ENCODE results near the gene MYO10. TPM values are rescaled to one million over a fixed set of nuclear protein-coding genes. Genes with fewer than 3 reads are reported as not detected.

The MYO10 gene
- polyA plus RNA-seq, 3 donors from 2014 or later, result not detected

DNA sequence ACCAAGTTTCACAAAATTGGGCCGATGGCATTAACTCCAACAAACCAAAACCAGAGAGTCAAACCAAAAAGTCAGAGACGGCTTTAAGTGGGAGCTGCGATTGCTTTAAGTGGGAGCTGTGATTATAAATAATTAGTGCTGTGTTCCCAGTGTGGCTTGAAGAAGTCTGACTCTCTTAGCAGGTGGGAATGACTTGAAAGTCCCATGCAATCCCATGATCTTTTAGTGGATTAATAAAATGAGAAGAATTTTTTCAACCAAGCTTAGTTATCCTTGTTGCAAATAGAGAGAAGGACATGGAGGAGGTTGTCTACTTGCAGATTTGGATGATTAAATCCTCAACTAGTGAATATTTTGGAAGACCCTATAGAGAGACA, 68.5 kb downstream of the MYO10 start:
- H3K4me3 Mint-ChIP-seq, result no peak overlapping the region
- no peaks in the 10 kb centered on the region for H3K36me3 Mint-ChIP-seq
- H3K4me1 Mint-ChIP-seq, result no peaks in the 10 kb centered on the region
- peaks cover 0 to 5% (median 0%) of the 10 kb centered on the region in 3 donors for H3K27me3 Mint-ChIP-seq (ENCODE audit: low read depth in 3 of 3)
- H3K9me3 Mint-ChIP-seq, result peaks cover 0 to 14% (median 6%) of the 10 kb centered on the region in 6 donors
- no peak overlapping the region for H3K27ac Mint-ChIP-seq
- no peak for DNase-seq

DNA sequence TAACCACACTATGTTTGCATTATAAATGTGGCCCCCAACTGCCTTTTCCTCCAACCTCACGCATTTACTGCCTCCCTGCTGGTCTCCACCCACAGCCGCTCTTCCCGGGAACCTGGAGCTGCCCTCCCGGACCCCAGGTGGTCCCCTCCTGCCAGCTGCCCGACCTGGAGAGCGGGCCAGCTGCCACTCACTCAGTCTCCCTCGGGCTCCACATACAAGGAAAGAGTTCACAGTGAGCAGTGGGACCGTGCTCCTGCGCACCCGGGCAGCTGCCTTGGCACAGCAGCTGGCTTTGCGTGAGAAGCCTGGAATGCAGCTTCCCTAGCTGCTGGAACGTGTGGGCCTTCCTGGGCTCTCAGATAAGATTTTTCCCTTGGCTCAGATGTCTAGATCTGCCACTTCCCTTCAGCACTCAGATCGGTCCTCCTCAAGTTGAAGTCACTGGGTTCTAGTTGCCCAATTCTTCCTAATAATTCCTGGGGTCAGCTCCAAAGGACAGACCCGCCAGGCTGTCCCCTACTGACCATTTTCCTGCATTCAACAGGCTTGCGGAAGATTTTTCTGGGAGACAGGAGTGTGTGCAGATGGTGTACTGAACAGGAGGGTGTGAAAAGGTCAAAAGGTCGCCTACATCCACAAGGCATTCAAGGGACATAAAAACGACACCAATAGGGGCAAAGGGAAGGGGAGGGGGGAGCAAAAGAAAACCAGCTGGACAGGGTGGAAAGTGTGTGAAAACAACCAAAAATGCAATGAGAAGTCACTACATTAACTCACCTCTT, 69.1 kb downstream of the MYO10 start:
- Mint-ChIP-seq H3K27me3 (ENCODE audit: low read depth in 3 of 3) (peaks cover 0 to 5% (median 0%) of the 10 kb centered on the region in 3 donors), H3K4me3 (no peak overlapping the region), H3K36me3 (no peaks in the 10 kb centered on the region), H3K9me3 (peaks cover 0 to 10% (median 5%) of the 10 kb centered on the region in 6 donors), H3K4me1 (no peaks in the 10 kb centered on the region), H3K27ac (no peak overlapping the region)
- DNase-seq, result no peak

DNA sequence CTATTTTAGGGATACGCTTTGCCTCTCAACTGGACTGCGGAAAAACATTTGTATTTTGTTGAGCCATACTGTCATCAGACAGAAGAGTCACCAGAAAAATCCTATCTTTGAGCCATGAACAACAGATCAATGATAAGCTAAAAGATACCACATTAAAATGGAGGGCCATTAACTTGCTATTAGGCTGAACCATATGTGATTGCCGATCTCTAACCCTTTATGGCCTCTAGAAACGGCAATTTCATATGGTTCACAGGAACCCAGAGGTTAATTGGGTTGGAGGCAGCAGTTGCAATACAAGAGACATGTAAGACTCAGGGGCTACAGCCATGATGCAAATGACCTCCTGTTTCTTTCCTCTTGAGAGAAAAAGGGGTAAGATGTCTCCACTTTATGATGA, 69.8 kb downstream of the MYO10 start:
- H3K4me3 Mint-ChIP-seq, result no peak overlapping the region
- no peak overlapping the region for H3K27ac Mint-ChIP-seq
- no peaks in the 10 kb centered on the region for H3K36me3 Mint-ChIP-seq
- peaks cover 0 to 5% (median 0%) of the 10 kb centered on the region in 3 donors for H3K27me3 Mint-ChIP-seq (ENCODE audit: low read depth in 3 of 3)
- no peaks in the 10 kb centered on the region for H3K4me1 Mint-ChIP-seq
- no peak for DNase-seq
- H3K9me3 Mint-ChIP-seq, result peaks cover 0 to 5% (median 1%) of the 10 kb centered on the region in 6 donors

DNA sequence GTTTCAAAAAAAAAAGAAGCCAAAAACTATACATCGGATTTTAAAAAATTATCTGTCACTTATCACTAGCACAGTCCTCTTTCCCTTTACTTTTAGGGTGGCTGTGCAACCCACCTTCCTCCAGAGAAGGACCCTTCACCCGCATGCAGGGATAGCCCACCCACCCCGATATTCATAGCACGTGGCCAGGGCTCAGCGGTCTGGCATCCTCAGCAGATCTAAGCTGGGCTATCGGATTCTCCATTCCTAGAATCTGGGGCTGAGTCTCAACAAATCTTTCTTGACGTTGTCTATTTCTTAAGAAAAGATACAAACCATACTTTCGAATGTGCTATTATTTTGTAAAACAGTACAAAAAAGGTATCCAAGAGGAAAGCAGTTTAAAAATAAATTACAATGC, 70.9 kb downstream of the MYO10 start:
- Mint-ChIP-seq H3K27ac (no peak overlapping the region), H3K36me3 (no peaks in the 10 kb centered on the region), H3K4me3 (no peak overlapping the region), H3K9me3 (peaks cover 2 to 5% (median 4%) of the 10 kb centered on the region in 6 donors), H3K4me1 (no peaks in the 10 kb centered on the region), H3K27me3 (ENCODE audit: low read depth in 3 of 3) (peaks cover 0 to 5% (median 0%) of the 10 kb centered on the region in 3 donors)
- DNase-seq, result no peak

DNA sequence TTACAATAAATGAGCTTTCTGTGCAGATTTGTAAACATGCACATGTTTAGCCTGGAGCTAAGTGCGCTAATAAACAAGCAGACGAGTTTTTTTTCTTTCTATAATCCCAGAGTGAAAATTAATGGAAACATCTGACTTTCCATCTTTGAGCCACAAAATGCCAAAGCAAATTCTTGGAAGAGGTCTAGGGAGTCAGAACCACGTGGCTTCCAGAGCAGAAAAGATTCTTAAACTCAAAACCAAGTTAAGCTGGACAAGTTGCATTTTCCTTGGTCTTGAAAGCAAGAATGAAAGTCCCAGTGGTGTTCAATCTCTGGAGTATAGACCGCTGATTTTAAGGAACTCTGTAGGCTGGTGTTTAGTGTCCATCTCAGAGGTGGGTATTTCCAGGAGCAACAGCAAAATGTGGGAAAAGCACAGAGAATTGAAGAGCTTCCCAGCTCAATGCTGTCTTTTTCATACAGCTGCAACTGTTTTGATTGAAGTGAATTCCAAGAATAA, 71.4 kb downstream of the MYO10 start:
- Mint-ChIP-seq H3K4me3 (no peak overlapping the region), H3K4me1 (no peaks in the 10 kb centered on the region), H3K27ac (no peak overlapping the region), H3K9me3 (peaks cover 2 to 8% (median 4%) of the 10 kb centered on the region in 6 donors), H3K36me3 (no peaks in the 10 kb centered on the region), H3K27me3 (ENCODE audit: low read depth in 3 of 3) (peaks cover 0 to 6% (median 2%) of the 10 kb centered on the region in 3 donors)
- no peak for DNase-seq

DNA sequence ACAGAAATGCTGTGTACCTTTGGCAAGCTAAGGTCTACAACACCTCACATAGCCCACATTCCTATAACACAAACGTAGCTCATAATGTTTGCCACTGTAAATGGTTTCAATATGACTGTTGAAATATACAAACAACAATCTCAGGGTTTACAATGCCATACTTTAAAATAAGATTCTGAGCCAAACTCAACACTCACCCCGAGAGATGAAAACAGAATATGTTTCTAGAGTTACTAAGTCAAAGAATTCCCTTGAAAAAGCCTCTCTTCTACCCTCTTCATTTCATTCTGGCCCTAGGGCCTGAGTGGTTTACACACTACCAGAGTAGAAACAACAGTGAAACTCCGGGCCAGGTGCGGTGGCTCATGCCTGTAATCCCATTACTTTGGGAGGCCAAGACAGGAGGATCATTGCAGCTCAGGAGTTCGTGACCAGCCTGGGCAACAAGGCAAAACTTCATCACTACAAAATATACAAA, 72.6 kb downstream of the MYO10 start:
- Mint-ChIP-seq H3K4me1 (no peaks in the 10 kb centered on the region), H3K9me3 (peaks cover 0 to 8% (median 5%) of the 10 kb centered on the region in 6 donors), H3K36me3 (no peaks in the 10 kb centered on the region), H3K4me3 (no peak overlapping the region), H3K27ac (no peak overlapping the region), H3K27me3 (ENCODE audit: low read depth in 3 of 3) (peaks cover 0 to 8% (median 2%) of the 10 kb centered on the region in 3 donors)
- no peak for DNase-seq

DNA sequence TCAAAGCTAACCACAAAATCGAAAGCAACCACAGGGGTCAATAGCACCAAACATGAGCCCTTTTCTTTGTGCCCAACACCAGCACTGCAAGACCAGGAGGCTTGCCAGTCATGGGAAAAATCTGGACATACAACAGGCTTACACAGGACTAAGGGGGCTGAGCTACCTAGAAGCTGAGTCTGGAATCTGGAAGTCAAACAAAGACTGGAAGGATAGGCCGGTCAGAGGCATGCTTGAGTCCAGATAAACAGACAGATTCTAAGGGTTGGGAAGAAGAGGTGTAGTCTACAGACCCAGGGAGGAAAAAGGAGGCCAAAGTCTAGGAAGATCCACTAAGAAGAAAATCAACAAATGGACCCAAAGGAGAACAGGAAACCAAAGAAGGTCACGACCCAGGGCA, 73.3 kb downstream of the MYO10 start:
- H3K27me3 Mint-ChIP-seq (ENCODE audit: low read depth in 3 of 3), result peaks cover 0 to 8% (median 2%) of the 10 kb centered on the region in 3 donors
- H3K4me3 Mint-ChIP-seq, result no peak overlapping the region
- no peak overlapping the region for H3K27ac Mint-ChIP-seq
- peaks cover 0 to 8% (median 5%) of the 10 kb centered on the region in 6 donors for H3K9me3 Mint-ChIP-seq
- no peaks in the 10 kb centered on the region for H3K4me1 Mint-ChIP-seq
- H3K36me3 Mint-ChIP-seq, result no peaks in the 10 kb centered on the region
- no peak for DNase-seq

DNA sequence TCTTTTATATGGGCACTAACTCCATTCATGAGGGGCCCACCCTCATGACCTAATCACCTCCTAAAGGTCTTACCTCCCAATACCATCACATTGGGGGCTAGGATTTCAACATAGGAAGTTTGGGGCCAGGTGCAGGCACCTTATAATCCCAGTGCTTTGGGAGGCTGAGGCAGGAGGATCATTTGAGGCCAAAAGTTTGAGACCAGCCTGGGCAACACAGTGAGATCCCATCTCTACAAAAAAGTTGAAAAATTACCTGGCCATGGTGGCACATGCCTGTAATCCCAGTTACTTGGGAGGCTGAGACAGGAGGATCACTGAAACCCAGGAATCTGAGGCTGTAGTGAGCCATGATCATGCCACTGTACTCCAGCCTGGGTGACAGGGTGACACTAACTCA, 76.7 kb downstream of the MYO10 start:
- Mint-ChIP-seq H3K9me3 (peaks cover 0 to 7% (median 5%) of the 10 kb centered on the region in 6 donors), H3K36me3 (no peaks in the 10 kb centered on the region), H3K4me1 (no peaks in the 10 kb centered on the region), H3K4me3 (no peak overlapping the region), H3K27ac (no peak overlapping the region), H3K27me3 (ENCODE audit: low read depth in 3 of 3) (peaks cover 0 to 8% (median 2%) of the 10 kb centered on the region in 3 donors)
- DNase-seq, result no peak

DNA sequence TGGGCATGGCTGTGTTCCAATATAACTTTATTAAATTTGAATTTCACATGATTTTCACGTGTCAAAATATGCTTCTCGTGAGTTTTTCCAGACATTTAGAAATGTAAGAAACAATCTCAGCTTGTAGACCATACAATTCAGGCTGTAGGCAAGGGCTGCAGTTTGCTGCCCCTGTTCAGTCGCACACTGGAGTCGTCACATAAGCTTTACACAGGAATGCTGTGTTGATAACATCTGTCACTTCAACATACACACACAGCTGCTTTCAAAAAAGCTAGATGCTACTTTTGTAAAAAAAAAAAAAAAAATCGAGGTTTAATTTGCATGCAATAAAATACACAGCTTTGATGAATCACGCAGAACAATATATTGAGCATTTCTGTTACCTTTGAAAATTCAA, 77.9 kb downstream of the MYO10 start:
- no peak overlapping the region for H3K4me3 Mint-ChIP-seq
- H3K27ac Mint-ChIP-seq, result no peak overlapping the region
- DNase-seq, result no peak
- peaks cover 0 to 4% (median 2%) of the 10 kb centered on the region in 3 donors for H3K27me3 Mint-ChIP-seq (ENCODE audit: low read depth in 3 of 3)
- no peaks in the 10 kb centered on the region for H3K36me3 Mint-ChIP-seq
- H3K4me1 Mint-ChIP-seq, result no peaks in the 10 kb centered on the region
- peaks cover 3 to 7% (median 5%) of the 10 kb centered on the region in 6 donors for H3K9me3 Mint-ChIP-seq

DNA sequence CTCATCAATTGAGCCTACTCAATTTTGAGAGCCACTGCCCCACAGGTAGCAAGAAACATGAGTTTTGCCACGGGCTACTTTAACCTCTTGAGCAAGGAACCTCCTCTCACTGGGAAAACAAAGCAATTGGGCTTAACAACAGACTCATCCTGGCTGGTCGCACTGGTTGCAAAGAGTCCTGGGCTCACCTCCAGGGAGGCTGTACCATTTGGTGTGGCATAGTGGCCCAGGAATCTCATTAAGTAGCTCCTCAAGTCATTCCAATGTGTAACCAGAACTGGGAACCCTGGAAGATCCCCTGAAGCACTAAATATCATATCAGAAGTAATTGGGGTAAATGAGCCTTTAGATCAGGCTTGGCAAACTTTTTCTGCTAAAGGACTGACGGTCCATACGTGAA, 78.5 kb downstream of the MYO10 start:
- no peak for DNase-seq
- Mint-ChIP-seq H3K27ac (no peak overlapping the region), H3K9me3 (peaks cover 3 to 7% (median 5%) of the 10 kb centered on the region in 6 donors), H3K36me3 (no peaks in the 10 kb centered on the region), H3K27me3 (ENCODE audit: low read depth in 3 of 3) (peaks cover 0 to 4% (median 2%) of the 10 kb centered on the region in 3 donors), H3K4me3 (no peak overlapping the region), H3K4me1 (no peaks in the 10 kb centered on the region)

DNA sequence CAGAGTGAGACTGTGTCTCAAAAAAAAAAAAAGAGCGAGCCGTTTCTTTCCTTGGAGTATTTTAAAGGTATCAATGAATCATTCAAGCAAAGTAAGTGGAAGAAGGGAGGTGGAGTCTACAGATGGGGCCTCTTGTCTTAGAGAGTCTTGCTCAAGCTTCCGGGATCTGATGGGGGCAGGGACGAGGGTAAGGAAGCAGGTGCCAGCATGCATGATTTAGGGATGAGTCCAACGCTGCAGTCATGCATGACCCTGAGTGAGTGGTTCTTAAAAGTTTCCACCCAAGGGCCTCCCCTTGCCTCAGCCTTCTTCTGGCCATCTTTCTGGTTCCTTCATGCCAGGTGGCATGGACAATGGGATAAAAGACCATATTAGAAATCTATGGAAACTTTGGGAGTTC, 79.6 kb downstream of the MYO10 start:
- Mint-ChIP-seq H3K4me1 (no peaks in the 10 kb centered on the region), H3K4me3 (no peak overlapping the region), H3K27me3 (ENCODE audit: low read depth in 3 of 3) (peaks cover 0 to 4% (median 2%) of the 10 kb centered on the region in 3 donors), H3K9me3 (peaks cover 3 to 7% (median 5%) of the 10 kb centered on the region in 6 donors), H3K27ac (no peak overlapping the region), H3K36me3 (no peaks in the 10 kb centered on the region)
- DNase-seq, result no peak

DNA sequence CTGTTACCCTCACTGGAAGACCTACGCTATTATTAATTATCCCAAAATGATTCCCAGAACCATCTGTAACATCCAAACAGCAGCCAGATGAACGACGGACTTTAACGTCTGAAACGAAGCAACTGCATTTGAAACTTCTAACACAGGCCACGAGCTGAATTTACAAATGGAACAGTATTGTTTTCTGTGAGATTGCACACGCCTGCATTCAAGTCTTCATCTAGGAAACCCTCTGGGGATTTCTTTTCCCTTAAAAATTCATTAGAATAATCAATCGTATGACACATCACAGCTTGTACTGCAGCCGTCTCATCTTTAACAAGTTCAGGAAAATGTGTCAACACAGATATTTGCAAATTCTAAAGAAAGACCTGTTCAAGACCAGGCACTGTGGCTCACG, 80.2 kb downstream of the MYO10 start:
- DNase-seq, result no peak
- no peaks in the 10 kb centered on the region for H3K4me1 Mint-ChIP-seq
- no peak overlapping the region for H3K4me3 Mint-ChIP-seq
- peaks cover 0 to 4% (median 2%) of the 10 kb centered on the region in 3 donors for H3K27me3 Mint-ChIP-seq (ENCODE audit: low read depth in 3 of 3)
- peaks cover 3 to 7% (median 5%) of the 10 kb centered on the region in 6 donors for H3K9me3 Mint-ChIP-seq
- no peak overlapping the region for H3K27ac Mint-ChIP-seq
- H3K36me3 Mint-ChIP-seq, result no peaks in the 10 kb centered on the region

DNA sequence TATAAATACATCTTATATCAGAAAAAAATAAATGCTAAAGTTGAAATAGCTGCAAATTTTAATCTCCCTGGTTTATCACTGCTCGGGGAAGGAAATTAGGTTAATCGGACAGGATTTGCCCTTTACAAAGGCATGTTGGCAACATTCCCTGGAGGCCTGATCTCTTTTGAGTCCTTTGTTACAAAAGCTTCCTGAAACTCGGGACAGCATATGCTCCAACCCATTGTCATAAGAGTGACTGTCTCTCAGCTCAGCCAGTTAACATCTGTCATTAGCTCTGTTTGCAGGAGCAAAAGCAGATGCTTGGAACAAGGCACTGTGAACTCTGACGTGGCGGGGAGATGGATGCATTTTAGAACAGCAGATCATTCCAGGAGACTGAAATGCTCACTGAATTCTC, 80.6 kb downstream of the MYO10 start:
- no peak for DNase-seq
- no peak overlapping the region for H3K4me3 Mint-ChIP-seq

DNA sequence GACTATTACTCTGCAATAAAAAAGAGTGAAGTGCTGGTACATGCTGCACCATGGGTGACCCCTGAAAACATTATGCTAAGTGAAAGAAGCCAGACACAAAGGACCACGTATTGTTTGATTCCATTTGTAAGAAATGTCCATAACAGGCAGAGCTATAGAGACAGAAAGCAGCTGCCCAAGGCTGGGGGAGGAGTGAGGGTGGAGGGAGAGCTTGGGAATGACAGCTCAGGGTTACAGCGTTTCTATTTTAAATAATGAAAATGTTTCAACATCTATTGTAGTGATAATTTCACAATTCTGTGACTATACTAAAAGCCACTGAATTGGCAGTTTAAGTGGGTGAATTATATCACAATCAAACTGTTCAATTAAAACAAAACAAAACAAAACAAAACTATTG, 81.7 kb downstream of the MYO10 start:
- no peaks in the 10 kb centered on the region for H3K4me1 Mint-ChIP-seq
- H3K27me3 Mint-ChIP-seq (ENCODE audit: low read depth in 3 of 3), result peaks cover 0 to 2% (median 0%) of the 10 kb centered on the region in 3 donors
- no peak for DNase-seq
- H3K9me3 Mint-ChIP-seq, result peaks cover 0 to 5% (median 2%) of the 10 kb centered on the region in 6 donors
- no peaks in the 10 kb centered on the region for H3K36me3 Mint-ChIP-seq
- no peak overlapping the region for H3K27ac Mint-ChIP-seq
- no peak overlapping the region for H3K4me3 Mint-ChIP-seq

More for the DNA sequence above, 80.6 kb downstream of the MYO10 start:
- no peaks in the 10 kb centered on the region for H3K4me1 Mint-ChIP-seq
- H3K9me3 Mint-ChIP-seq, result peaks cover 3 to 5% (median 4%) of the 10 kb centered on the region in 6 donors
- no peaks in the 10 kb centered on the region for H3K36me3 Mint-ChIP-seq
- peaks cover 0 to 4% (median 2%) of the 10 kb centered on the region in 3 donors for H3K27me3 Mint-ChIP-seq (ENCODE audit: low read depth in 3 of 3)
- H3K27ac Mint-ChIP-seq, result no peak overlapping the region
